HG02884 (cell line): Measurements from ENCODE around the gene MTHFD1.

Experiments
- ATAC-seq: cut with Tn5 transposase; IDR thresholded peaks from one replicate; pipeline ENCODE4 v1.9.1; 2021; ENCODE audit warnings: mild to moderate bottlenecking, moderate library complexity; ENCODE audit not compliant: unreplicated experiment

Gene MTHFD1

DNA sequence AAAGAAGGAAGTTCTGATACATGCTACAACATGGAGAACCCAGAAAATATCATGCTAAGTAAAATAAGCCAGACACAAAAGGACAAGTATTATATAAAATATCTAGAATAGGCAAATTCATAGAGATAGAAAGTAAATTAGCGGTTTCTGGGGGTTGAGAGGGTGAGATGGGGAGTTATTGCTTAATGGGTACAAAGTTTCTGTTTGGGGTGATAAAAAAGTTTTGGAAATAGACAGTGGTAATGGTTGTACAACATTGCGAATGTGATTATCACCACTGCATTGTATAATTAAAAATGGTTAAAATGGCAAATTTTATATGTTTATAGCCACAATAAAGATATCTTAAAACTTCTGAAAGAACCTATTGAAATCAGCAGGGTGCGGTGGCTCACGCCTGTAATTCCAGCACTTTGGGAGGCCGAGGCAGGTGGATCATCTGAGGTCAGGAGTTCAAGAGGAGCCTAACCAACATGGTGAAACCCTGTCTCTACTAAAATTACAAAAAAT, 100.5 kb downstream of the MTHFD1 start:
- no peak for ATAC-seq

DNA sequence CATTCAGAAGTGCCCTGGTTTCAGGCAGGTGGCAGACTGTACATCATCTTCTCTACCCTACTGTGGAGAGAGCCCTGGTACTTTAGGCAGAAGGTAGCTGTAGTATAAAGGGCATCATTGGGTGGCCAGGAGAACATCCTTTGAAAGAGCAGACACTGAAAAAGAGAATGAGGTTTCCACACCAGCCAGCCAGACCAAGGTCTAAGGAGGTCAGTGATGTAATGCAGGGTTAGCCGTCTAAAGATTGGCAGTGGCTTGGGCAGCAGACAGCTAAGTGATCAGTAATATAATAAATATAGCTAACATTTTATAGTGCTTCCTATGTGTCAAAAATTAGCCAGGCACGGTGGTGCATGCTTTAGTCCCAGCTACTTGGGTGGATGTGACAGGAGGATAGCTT, 103.5 kb downstream of the MTHFD1 start:
- no peak for ATAC-seq

DNA sequence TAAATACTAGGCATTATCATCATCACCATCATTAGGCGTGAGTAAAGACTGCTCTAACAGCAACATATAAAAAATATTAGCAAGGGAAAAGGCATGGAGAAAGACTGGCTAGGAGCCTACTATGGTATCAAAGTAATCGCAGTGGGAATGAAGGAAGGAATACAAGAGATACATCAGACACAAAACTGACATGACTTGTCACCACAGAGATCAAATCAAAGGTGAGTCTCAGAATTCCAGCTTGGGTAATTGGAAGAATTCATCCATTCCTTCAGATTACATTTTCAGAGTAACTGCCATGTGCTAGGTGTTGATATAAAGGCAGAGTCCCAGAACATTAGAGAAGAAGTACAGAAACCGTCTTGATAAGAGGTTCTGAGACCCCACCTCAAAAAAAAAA, 105.3 kb downstream of the MTHFD1 start:
- no peak for ATAC-seq

DNA sequence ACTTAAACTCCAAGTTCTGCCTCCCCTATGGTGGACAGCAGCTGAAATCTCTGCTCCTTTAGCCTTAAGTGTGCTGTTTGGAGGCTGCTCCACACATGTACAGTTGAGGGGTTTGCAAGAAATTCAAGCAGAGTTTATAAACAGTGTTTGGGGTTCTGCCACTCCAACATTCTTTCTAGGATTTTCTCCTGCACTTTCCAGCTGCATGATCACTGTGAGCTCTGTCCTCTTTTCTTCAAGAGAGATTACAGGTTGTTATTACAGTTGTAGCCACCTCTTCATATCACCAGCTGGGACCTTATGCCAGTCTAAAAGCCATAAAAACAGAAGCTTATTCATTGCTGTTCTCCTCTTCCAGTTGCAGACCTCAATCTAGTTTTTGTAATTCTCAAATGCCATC, 107.1 kb downstream of the MTHFD1 start:
- no peak for ATAC-seq

DNA sequence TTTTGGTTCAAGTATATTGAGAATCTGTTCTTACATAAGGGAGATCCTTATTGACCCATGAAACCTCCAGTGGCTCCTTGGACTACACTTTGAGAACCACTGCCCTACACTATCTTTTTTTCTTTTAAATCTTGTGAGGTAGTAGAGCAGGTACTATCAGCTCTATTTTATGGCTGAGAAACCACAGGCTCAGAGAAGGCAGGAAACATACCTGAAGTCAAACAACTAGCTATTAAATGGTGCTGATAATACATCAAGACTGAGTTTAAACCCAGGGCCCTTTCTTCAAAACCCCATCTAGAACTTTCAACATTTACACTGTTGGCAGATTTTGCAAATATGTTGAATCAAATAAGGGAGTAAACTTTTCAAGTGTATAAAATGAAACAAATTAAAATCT, 108.6 kb downstream of the MTHFD1 start:
- ATAC-seq: no peak

DNA sequence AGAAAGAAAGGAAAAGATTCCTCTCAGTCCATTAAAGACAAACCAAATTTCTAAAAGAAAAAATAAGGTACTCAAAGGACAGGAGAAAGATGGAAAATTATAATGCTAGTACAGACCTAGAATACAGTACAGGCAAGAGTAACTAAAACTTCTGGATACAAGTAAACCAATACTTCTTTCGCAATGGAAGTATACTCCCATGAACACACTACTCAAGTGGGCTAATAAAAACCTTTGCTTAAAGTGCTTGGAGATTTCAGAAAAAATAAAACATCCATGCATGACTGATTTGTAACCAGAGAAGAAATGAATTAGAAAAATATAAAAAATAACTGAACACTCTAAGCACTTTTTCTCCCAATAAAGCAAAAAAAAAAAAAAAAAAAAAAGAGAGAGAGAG, 111.9 kb downstream of the MTHFD1 start:
- ATAC-seq: no peak

DNA sequence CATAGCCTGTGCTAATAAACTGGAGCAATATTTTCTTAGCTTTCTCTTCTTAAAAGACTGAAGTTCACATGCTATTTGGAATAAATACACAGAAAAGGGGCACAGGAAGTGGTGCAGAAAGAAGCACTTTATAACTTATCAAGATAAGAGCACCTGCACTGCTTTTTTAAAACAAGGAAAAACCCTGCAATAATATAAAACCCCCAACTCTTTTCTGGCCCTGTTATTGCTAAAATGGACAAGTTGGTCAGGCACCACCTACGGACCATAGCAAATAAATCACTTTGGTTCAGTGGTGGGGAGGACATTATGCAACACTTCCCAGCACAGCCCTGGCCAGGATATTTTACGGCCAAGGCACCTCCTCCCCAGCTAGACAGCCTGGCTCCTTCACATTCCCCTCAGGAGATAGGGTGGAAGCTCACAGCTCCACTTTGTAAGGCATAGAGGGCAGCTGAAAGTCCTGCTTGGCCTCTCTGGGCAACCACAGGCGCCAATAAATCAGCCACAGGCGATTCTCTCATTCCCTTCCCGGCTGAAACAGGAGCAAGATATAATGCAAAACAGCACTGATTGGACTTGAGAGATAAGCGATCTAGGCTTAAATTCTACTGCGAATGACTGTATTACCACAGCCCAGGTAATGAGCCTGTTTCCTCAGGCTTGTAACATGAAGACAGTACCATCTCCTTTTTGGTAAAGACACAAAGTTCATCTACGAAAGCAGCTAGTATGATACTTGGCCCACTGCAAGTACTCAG, 113.4 kb downstream of the MTHFD1 start:
- no peak for ATAC-seq

DNA sequence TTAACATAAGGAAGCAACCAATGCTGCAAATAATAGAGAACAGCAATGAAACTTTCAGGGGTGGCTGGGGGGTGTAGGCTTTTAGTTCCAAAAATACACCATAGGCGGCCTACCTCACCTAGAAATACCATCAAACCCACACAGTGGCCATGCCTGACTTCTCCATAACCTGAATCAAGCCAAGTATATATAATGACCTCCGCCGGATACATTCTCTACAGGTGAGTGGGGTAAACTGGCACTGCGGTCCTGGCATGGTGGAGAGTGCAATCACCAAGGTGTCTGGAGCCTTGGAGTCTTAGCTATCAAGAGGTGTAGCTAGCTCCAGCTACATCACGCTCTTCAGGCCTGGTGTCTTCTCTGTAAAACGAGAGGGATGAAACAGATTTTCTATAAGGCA, 114.3 kb downstream of the MTHFD1 start:
- ATAC-seq: no peak

DNA sequence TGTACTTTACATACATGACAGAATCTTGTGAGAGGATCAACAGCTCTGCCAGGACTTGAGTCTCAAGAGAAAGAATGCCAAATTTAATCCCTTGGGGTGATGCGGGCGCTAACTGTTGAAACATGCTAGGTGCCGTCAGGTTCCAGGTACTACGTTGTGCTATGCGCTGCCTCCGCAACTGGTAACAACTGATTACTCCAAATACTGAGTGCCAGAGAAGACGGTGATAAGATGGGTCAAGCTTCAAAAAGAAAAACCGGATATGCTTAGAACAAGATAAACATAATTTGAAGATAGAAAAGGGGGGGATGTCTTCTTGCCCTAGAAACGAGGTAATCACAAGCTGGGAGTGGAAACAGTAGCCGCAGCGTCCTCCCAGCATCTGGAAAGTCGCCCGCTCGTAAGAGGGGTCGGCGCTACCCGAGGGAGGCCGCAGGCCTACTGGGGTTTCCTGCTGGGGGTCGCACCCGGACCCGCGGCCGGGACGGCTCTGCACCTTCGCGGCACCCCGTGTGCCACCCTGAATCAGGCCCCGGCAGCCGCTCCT, 114.8 kb downstream of the MTHFD1 start:
- ATAC-seq: no peak

DNA sequence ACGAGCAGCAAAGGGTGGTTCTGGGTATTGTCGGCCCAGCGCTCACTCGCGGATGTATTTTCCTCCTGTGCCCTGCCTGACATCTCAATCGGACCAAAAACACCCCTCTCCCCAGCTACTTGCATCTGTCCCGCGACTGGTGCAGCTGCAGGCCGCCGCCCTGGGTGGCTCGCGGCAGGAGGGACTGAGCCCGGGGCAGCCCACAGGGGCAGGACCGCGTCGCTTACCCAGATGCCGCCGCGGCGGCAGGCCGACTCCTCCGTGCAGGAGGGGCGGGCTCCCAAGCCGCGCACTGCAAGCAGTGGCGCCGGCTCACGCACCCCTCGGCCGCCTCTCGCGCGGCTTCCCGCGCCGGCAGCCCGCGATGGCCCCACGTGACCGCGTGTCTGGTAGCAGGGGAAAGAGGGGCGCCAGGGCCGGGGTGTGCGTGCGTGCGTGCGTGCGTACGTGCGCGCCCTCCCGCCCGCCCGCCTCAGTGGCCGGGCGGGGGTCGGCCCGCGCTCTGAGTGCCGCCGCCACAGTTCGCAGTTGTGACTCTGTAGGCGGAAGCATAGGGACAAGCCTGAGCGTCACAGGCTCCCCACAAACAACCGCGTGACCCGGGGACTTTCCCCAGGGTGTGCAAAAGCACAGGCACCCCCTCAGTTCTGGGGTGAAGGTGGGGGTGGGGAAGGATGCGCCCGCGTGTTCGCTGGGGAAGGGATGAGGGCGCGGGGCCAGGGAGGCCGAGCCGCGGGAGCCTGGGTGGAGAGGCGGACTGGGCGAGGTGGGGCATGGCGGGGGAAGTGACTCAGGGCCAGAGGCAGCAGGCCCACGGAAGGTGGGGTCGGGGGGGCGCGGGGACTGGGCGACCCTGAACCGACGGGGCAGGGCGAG, 115.5 kb downstream of the MTHFD1 start, which contains the start of gene ZBTB25:
Gene ZBTB25, minus strand, starts transcription at position 405 of the 876 bp plus-strand sequence. CDS start 13,305 bp downstream, outside the sequence.
- ATAC-seq: peak; percentile 49

DNA sequence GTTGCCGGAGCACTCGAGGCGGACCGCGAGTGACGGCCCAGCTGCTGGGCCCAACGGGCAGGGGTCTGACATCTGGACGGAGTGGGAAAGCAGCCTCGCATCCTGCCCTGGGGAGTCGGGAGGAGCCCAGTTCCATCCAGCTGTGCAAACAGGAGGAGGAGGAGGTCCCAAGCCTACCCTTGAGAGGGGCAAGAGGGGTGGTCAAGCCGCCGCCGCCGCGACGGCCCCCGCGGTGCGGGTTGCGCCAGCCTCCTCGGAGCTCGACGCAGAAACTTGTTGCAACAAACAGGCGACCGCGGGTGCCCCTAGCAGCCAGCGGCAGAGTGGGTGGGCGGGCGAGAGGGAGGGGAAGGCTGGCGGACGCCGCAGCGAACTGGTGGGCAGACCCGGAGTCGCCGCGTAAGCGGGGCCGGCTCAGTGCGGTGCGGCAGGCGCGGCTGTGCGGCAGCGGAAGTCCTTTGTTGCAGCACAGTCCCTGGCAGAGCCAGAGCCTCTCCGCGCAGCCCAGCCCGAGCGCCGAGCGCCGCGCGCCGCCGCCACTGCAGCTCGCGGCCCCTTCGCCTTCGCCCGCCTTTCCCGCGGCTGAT, 116.2 kb downstream of the MTHFD1 start, which contains the start of gene ZBTB1:
Gene ZBTB1, plus strand, starts transcription at position 461 of the 587 bp plus-strand sequence. CDS start 16,735 bp downstream, outside the sequence.
- ATAC-seq: peak; percentile 7

DNA sequence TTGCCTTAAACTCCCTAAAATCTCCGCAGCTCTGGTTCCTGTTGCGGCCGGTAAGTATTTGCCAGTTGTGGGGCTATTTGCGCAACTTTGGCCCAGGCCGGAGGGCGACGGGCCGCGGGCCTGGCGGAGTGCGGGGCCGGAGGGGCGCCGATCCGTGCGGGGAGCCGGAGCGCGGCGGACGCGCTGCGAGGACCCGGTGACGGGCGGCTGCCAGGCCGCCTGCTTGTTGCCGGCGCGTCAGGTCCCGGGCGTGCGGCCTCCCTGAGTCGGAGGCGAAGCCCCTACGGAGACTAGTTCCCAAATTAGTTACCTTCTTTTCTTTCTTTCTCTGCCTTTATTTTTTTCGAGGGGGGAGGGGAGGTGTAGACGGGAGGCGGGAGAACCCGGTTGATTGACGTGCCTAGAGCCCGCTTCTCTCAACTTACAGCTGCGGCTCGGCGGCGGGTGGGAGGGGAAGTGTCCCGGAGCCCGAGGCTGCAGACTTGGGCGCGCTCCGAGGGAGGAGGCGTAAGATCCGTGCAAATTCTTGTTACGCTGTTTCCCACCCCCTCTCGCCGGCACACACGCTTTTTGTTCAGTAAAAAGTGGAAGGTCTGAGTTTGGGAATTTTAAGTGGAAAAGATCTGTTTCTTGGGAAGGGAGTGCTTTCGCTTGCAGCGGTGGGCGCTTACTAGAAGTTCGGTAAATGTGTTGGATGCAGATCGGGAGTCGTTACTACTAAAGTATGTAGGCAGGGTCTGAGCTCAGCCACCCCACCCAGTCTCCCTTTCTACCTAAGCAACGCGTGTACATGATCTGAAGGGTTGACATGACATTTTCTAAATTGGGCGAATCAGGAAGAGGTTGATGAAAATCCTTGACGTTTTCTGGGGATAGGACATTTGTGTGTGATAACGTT, 117.0 kb downstream of the MTHFD1 start:
- peak; percentile 22 for ATAC-seq

DNA sequence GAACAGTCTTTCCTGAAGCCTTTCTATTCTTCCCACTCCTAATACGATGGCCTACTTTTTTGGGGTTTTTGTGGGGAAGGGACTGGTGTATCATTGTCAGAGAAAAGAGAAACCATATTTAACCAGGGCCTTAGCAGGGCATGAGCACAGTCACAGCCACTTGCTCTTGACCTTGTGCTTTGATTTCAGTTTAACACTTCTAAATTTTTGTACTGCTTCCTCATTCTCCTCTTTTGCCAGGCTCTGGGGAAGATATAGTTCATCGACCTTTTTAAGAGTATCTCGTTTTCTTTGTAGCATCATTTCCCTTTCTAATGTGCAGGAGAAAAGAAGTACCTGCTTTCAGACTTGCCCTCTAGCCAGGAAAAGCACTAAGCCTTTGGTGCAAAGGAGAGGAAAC, 118.6 kb downstream of the MTHFD1 start:
- ATAC-seq: no peak

DNA sequence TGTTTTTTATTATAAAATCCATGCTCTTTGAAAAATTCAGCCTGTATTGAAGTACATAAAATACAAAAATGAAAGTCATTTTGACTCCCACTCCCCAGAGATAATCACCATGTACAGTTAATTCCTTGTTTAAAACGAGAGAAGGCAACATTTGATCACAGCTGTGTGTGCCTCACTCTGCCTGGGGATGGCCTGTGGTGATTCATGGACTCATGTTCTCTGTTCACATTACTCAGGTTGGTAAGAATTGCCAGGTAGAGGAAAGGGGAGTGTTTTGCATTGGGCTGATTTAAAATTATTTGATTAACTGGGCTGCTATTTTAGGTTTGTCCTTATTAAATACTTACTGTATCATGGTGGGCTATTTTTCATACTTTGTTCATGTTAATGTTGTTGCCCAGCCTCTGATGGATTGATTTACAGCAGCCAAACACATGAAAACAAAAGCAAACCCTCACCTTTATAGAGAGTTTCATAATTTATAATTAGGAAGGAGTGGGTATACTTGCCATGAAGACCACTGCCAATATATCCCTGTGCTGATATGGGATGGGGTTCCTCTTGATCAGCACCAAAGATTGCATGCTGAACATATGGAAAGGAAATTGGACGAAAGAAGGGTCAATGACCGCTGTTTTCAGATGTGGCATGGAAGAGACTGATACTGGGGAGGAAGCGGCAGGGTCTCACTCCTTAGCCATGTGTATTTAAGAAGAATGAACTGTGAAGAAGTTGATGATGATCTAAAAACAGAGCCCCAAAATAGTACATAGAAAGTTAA, 119.4 kb downstream of the MTHFD1 start:
- ATAC-seq: no peak

DNA sequence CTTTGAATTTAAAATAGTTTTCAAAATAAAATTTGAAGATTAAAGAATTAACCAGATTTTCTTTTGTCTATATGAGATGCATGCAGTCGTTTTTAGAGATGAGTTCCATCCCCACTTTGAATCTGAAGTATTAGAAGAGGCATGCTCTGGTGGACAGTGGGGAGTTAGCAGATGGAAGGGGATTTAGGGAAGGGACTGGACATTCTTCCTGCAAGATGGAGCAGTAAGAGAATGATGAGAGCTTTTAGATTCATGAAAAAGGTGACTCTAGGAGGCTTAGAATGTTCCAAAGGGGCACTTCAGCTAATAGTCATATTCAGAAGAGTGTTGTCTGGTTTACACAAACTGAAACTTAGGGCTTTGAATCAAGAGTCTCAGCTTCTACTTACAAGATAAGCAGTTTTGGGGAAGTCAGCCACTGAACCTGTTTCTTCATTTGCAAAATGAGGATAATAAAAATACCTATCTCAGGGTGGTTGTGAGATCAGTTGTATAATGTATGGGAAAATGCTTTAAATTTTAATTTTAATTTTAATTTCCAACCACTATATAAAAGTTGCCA, 120.1 kb downstream of the MTHFD1 start:
- ATAC-seq: peak; percentile 26

DNA sequence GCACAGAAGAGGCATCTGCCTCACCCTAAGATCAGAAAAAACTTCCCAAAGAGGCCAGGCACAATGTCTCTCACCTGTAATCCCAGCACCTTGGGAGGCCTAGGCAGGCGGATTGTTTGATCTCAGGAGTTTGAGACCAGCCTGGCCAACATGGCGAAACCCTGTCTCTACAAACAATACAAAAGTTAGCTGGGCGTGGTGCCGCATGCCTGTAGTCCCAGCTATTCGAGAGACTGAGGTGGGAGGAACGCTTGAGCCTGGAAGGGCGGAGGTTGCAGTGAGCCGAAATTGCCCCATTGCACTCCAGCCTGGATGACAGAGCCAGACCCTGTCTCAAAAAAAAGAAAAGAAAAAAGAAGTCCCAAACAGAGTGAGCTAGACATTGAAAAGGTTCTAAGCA, 120.9 kb downstream of the MTHFD1 start:
- no peak for ATAC-seq
